ENCODE data around the gene CNTRL.
"Not testable (repeated sequence)": the region's sequence is repeated elsewhere in the genome, so short reads cannot be mapped to it uniquely, and the experiment has no call there.

The CNTRL gene

DNA sequence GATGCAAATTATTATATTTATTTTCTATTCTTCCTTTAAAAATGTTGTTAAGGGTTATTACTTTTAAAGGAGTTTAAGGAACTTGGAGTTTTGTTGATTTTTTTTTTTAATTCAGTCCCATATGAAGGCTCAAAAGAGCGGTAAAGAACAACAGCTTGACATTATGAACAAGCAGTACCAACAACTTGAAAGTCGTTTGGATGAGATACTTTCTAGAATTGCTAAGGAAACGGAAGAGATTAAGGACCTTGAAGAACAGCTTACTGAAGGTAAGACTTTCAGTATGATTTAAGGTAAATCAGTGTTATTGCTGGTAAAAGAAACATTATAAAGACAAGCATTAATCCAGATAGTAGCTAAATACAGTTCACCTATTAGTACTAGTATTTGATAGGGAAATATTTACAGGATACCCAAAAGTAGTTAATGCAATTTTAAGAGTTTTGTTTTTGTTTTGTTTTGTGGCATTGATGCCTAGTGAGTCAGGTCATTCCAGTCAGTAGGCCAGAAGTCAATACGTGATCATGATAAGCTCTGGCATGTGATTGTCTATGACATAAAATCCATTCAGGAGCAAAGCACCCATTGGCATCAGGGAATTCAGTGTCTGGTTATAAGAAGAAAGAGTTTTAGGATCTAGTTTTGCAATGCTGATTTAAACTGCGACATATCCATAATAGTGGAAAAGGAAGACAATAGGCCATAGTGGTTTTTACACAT lies 49.2 kb downstream of the CNTRL start:
- H3K4me3 ChIP-seq (ENCODE audit: low read depth, low read length), result no peak overlapping the region
- peaks cover 4% of the 10 kb centered on the region; the same call in 1 of the 2 replicates for H3K36me3 ChIP-seq (ENCODE audit: insufficient read depth, low read length)
- H3K27ac ChIP-seq (ENCODE audit: low read depth, low read length), result no peak overlapping the region
- H3K79me2 ChIP-seq (ENCODE audit: control insufficient read depth, insufficient read depth, low read length, unreplicated experiment), result peaks cover 8% of the 10 kb centered on the region
- no peaks in the 10 kb centered on the region for H3K27me3 ChIP-seq (ENCODE audit: insufficient read depth, low read length)
- H3K4me1 ChIP-seq (ENCODE audit: control insufficient read depth, insufficient read depth, low read length, unreplicated experiment), result peaks cover 11% of the 10 kb centered on the region
- H2AFZ ChIP-seq (ENCODE audit: low read length, unreplicated experiment), result no peak overlapping the region

- Histone ChIP-seq H3K79me2 (ENCODE audit: control insufficient read depth, insufficient read depth, low read length, unreplicated experiment) (peaks cover 8% of the 10 kb centered on the region), H2AFZ (ENCODE audit: low read length, unreplicated experiment) (no peak overlapping the region), H3K36me3 (ENCODE audit: insufficient read depth, low read length) (peaks cover 4% of the 10 kb centered on the region; the same call in 1 of the 2 replicates), H3K4me3 (ENCODE audit: low read depth, low read length) (no peak overlapping the region), H3K4me1 (ENCODE audit: control insufficient read depth, insufficient read depth, low read length, unreplicated experiment) (peaks cover 8% of the 10 kb centered on the region), H3K27ac (ENCODE audit: low read depth, low read length) (no peak overlapping the region), H3K27me3 (ENCODE audit: insufficient read depth, low read length) (no peaks in the 10 kb centered on the region)
Measured at GRCh38 chr9:121125590-121125989, 50.8 kb downstream of the CNTRL start.

DNA sequence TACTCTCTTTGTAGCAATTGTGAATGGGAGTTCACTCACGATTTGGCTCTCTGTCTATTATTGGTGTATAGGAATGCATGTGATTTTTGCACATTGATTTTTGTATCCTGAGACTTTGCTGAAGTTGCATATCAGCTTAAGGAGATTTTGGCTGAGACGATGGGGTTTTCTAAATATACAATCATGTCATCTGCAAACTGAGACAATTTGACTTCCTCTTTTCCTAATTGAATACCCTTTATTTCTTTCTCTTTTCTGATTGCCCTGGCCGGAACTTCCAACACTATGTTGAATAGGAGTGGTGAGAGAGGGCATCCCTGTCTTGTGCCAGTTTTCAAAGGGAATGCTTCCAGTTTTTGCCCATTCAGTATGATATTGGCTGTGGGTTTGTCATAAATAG lies 54.6 kb downstream of the CNTRL start:
- H3K4me1 ChIP-seq (ENCODE audit: control insufficient read depth, insufficient read depth, low read length, unreplicated experiment); H3K27ac ChIP-seq (ENCODE audit: low read depth, low read length); H3K36me3 ChIP-seq (ENCODE audit: insufficient read depth, low read length); H3K27me3 ChIP-seq (ENCODE audit: insufficient read depth, low read length); H2AFZ ChIP-seq (ENCODE audit: low read length, unreplicated experiment); H3K4me3 ChIP-seq (ENCODE audit: low read depth, low read length); H3K79me2 ChIP-seq (ENCODE audit: control insufficient read depth, insufficient read depth, low read length, unreplicated experiment): not testable (repeated sequence)

GRCh38 chr9:121133104-121133816 lies 58.5 kb downstream of the CNTRL start:
- no peak overlapping the region for H3K4me3 ChIP-seq (ENCODE audit: low read depth, low read length)
- H3K27me3 ChIP-seq (ENCODE audit: insufficient read depth, low read length), result no peaks in the 10 kb centered on the region
- no peaks in the 10 kb centered on the region for H3K36me3 ChIP-seq (ENCODE audit: insufficient read depth, low read length)
- no peak overlapping the region for H3K27ac ChIP-seq (ENCODE audit: low read depth, low read length)
- H2AFZ ChIP-seq (ENCODE audit: low read length, unreplicated experiment), result no peak overlapping the region
- H3K4me1 ChIP-seq (ENCODE audit: control insufficient read depth, insufficient read depth, low read length, unreplicated experiment), result no peaks in the 10 kb centered on the region
- no peaks in the 10 kb centered on the region for H3K79me2 ChIP-seq (ENCODE audit: control insufficient read depth, insufficient read depth, low read length, unreplicated experiment)

- no peaks in the 10 kb centered on the region for H3K79me2 ChIP-seq (ENCODE audit: control insufficient read depth, insufficient read depth, low read length, unreplicated experiment)
- H3K27ac ChIP-seq (ENCODE audit: low read depth, low read length), result no peak overlapping the region
- H3K4me1 ChIP-seq (ENCODE audit: control insufficient read depth, insufficient read depth, low read length, unreplicated experiment), result no peaks in the 10 kb centered on the region
- H3K4me3 ChIP-seq (ENCODE audit: low read depth, low read length), result no peak overlapping the region
- no peaks in the 10 kb centered on the region; the same call in 1 of the 2 replicates for H3K36me3 ChIP-seq (ENCODE audit: insufficient read depth, low read length)
- H3K27me3 ChIP-seq (ENCODE audit: insufficient read depth, low read length), result no peaks in the 10 kb centered on the region
- H2AFZ ChIP-seq (ENCODE audit: low read length, unreplicated experiment), result no peak overlapping the region
Measured at GRCh38 chr9:121135642-121136041, 60.9 kb downstream of the CNTRL start.

DNA sequence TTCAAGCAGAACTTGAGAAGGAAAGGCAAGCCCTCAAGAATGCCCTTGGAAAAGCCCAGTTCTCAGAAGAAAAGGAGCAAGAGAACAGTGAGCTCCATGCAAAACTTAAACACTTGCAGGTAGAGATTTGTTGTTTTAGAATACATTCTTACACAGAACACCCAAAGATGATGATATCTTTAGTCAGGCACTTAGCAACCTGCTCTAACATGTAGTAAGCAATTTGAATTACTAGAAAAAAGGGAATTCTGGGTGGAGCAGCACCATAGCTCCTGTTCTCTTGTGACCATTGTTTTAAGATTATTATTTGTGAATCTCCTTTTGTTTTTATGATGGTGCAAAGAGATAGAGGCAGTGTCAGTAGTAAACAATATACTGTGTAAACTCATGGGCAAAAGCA lies 63.8 kb downstream of the CNTRL start:
- no peak overlapping the region for H2AFZ ChIP-seq (ENCODE audit: low read length, unreplicated experiment)
- no peak overlapping the region for H3K4me3 ChIP-seq (ENCODE audit: low read depth, low read length)
- no peak overlapping the region for H3K27ac ChIP-seq (ENCODE audit: low read depth, low read length)
- peaks cover 22% of the 10 kb centered on the region for H3K36me3 ChIP-seq (ENCODE audit: insufficient read depth, low read length)
- no peaks in the 10 kb centered on the region for H3K4me1 ChIP-seq (ENCODE audit: control insufficient read depth, insufficient read depth, low read length, unreplicated experiment)
- H3K79me2 ChIP-seq (ENCODE audit: control insufficient read depth, insufficient read depth, low read length, unreplicated experiment), result no peaks in the 10 kb centered on the region
- H3K27me3 ChIP-seq (ENCODE audit: insufficient read depth, low read length), result no peaks in the 10 kb centered on the region

- H3K79me2 ChIP-seq (ENCODE audit: control insufficient read depth, insufficient read depth, low read length, unreplicated experiment), result no peaks in the 10 kb centered on the region
- no peak overlapping the region for H3K27ac ChIP-seq (ENCODE audit: low read depth, low read length)
- H3K4me1 ChIP-seq (ENCODE audit: control insufficient read depth, insufficient read depth, low read length, unreplicated experiment), result no peaks in the 10 kb centered on the region
- H3K27me3 ChIP-seq (ENCODE audit: insufficient read depth, low read length), result no peaks in the 10 kb centered on the region
- H2AFZ ChIP-seq (ENCODE audit: low read length, unreplicated experiment), result no peak overlapping the region
- peaks cover 25% of the 10 kb centered on the region for H3K36me3 ChIP-seq (ENCODE audit: insufficient read depth, low read length)
- no peak overlapping the region for H3K4me3 ChIP-seq (ENCODE audit: low read depth, low read length)
Measured at GRCh38 chr9:121138973-121139372, 64.2 kb downstream of the CNTRL start.

GRCh38 chr9:121140162-121140561 lies 65.4 kb downstream of the CNTRL start:
- H2AFZ ChIP-seq (ENCODE audit: low read length, unreplicated experiment), result no peak overlapping the region
- no peak overlapping the region for H3K27ac ChIP-seq (ENCODE audit: low read depth, low read length)
- H3K36me3 ChIP-seq (ENCODE audit: insufficient read depth, low read length), result peaks cover 30% of the 10 kb centered on the region
- H3K4me3 ChIP-seq (ENCODE audit: low read depth, low read length), result no peak overlapping the region
- no peaks in the 10 kb centered on the region for H3K79me2 ChIP-seq (ENCODE audit: control insufficient read depth, insufficient read depth, low read length, unreplicated experiment)
- no peaks in the 10 kb centered on the region for H3K27me3 ChIP-seq (ENCODE audit: insufficient read depth, low read length)
- H3K4me1 ChIP-seq (ENCODE audit: control insufficient read depth, insufficient read depth, low read length, unreplicated experiment), result no peaks in the 10 kb centered on the region

DNA sequence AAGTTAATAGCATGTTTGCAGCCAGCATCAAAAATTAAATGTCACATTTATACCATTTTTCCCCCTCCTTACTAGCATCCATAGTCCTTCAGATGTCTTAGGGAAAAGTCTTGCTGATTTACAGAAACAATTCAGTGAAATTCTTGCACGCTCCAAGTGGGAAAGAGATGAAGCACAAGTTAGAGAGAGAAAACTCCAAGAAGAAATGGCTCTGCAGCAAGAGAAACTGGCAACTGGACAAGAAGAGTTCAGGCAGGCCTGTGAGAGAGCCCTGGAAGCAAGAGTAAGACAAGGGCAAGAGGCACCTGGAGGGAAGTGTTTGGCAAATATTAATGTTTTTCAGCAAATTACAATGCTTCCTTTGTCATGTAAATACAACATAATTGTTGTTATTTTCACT lies 66.6 kb downstream of the CNTRL start:
- Histone ChIP-seq H3K36me3 (ENCODE audit: insufficient read depth, low read length) (peaks cover 30% of the 10 kb centered on the region), H3K27ac (ENCODE audit: low read depth, low read length) (no peak overlapping the region), H3K4me1 (ENCODE audit: control insufficient read depth, insufficient read depth, low read length, unreplicated experiment) (no peaks in the 10 kb centered on the region), H3K4me3 (ENCODE audit: low read depth, low read length) (no peak overlapping the region), H3K27me3 (ENCODE audit: insufficient read depth, low read length) (no peaks in the 10 kb centered on the region), H3K79me2 (ENCODE audit: control insufficient read depth, insufficient read depth, low read length, unreplicated experiment) (no peaks in the 10 kb centered on the region), H2AFZ (ENCODE audit: low read length, unreplicated experiment) (no peak overlapping the region)

DNA sequence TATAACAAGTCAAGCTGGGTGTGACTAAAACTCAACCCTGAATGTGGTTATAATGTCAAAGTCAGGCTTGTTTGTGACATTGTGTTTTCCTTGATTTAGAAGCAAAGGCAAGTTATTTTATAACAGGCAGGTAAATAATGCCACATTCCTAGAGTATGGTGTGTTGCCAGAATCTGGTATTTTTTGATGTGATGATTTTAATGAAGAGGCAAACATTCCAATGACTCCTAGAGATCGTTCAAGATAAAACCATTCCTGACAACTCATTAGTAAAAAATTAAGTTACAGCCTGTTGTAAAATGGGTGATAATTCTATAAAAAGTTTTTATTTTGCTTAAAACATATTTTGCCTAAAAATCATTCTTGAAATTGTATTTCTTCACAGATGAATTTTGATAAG lies 67.0 kb downstream of the CNTRL start:
- H2AFZ ChIP-seq (ENCODE audit: low read length, unreplicated experiment), result no peak overlapping the region
- H3K4me3 ChIP-seq (ENCODE audit: low read depth, low read length), result no peak overlapping the region
- no peak overlapping the region for H3K27ac ChIP-seq (ENCODE audit: low read depth, low read length)
- H3K4me1 ChIP-seq (ENCODE audit: control insufficient read depth, insufficient read depth, low read length, unreplicated experiment), result no peaks in the 10 kb centered on the region
- no peaks in the 10 kb centered on the region for H3K27me3 ChIP-seq (ENCODE audit: insufficient read depth, low read length)
- no peaks in the 10 kb centered on the region for H3K79me2 ChIP-seq (ENCODE audit: control insufficient read depth, insufficient read depth, low read length, unreplicated experiment)
- peaks cover 30% of the 10 kb centered on the region for H3K36me3 ChIP-seq (ENCODE audit: insufficient read depth, low read length)

GRCh38 chr9:121143771-121144170 lies 69.0 kb downstream of the CNTRL start:
- no peak overlapping the region for H3K27ac ChIP-seq (ENCODE audit: low read depth, low read length)
- H3K79me2 ChIP-seq (ENCODE audit: control insufficient read depth, insufficient read depth, low read length, unreplicated experiment), result no peaks in the 10 kb centered on the region
- H3K4me3 ChIP-seq (ENCODE audit: low read depth, low read length), result no peak overlapping the region
- no peaks in the 10 kb centered on the region for H3K4me1 ChIP-seq (ENCODE audit: control insufficient read depth, insufficient read depth, low read length, unreplicated experiment)
- peaks cover 30% of the 10 kb centered on the region for H3K36me3 ChIP-seq (ENCODE audit: insufficient read depth, low read length)
- no peak overlapping the region for H2AFZ ChIP-seq (ENCODE audit: low read length, unreplicated experiment)
- no peaks in the 10 kb centered on the region for H3K27me3 ChIP-seq (ENCODE audit: insufficient read depth, low read length)
